ENCODE data around the gene C19orf85.

The C19orf85 gene

DNA sequence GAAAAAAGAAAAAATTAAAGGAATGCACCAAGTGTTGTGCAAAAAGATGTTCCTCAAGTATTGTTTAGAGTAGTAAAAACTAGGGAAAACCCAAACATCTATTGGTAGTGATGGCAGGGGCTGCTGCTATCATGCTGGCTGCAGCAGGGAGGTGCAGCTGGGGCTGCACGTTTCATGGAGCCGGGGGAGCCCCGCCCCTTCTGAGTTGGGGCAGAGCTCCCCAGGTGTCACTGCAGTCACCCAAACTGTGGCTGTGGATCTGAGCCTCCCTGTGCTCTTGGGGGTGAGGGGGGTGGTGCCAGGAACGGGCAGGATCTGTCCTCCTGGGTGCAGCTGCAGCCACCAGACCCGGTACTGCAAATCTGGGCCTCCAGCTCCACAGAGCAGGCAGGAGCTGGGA is 45.4 kb downstream of the C19orf85 start:
- no peaks in the 10 kb centered on the region for H3K36me3 ChIP-seq (ENCODE audit: low read depth)
- no peaks in the 10 kb centered on the region for H3K9me3 ChIP-seq (ENCODE audit: severe bottlenecking)
- TF ChIP-seq, protein P1, sequence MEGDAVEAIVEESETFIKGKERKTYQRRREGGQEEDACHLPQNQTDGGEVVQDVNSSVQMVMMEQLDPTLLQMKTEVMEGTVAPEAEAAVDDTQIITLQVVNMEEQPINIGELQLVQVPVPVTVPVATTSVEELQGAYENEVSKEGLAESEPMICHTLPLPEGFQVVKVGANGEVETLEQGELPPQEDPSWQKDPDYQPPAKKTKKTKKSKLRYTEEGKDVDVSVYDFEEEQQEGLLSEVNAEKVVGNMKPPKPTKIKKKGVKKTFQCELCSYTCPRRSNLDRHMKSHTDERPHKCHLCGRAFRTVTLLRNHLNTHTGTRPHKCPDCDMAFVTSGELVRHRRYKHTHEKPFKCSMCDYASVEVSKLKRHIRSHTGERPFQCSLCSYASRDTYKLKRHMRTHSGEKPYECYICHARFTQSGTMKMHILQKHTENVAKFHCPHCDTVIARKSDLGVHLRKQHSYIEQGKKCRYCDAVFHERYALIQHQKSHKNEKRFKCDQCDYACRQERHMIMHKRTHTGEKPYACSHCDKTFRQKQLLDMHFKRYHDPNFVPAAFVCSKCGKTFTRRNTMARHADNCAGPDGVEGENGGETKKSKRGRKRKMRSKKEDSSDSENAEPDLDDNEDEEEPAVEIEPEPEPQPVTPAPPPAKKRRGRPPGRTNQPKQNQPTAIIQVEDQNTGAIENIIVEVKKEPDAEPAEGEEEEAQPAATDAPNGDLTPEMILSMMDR (IDR thresholded peaks at IDR 0.05; ENCODE audit: poor library complexity, severe bottlenecking) = no peak
- H3K27me3 ChIP-seq (ENCODE audit: insufficient read depth, poor library complexity, severe bottlenecking) = no peaks in the 10 kb centered on the region
- no peak for ATAC-seq (ENCODE audit: low read depth)
- H3K27ac ChIP-seq (ENCODE audit: poor library complexity, severe bottlenecking) = no peak overlapping the region
- no peak for DNase-seq (ENCODE audit: low spot score)
- no peaks in the 10 kb centered on the region for H3K4me1 ChIP-seq (ENCODE audit: insufficient read depth, poor library complexity, severe bottlenecking)
- H3K4me3 ChIP-seq (ENCODE audit: severe bottlenecking) = no peak overlapping the region

DNA sequence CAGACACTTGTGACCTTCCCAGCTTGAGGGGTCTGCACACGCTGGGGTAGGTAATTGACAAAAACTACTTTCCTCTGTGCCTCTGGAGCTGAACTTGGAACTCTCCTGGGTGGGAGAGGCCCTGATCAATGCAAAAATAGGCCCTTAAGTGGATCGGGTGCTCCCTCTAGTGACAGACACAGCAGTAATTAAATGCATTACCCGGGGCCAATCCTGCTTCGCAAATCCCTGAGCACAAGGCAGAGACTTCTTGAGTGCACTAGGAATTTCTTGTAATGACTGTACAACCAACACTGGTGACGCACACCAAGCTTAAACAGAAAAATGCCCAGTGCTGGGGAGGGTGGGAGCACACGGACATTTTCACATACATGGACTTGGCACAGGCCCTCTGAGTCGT is 46.4 kb downstream of the C19orf85 start:
- no peak overlapping the region for H3K4me3 ChIP-seq (ENCODE audit: severe bottlenecking)
- TF ChIP-seq, protein P1 (IDR thresholded peaks at IDR 0.05; ENCODE audit: poor library complexity, severe bottlenecking) = peak; percentile 80
- no peak overlapping the region for H3K27ac ChIP-seq (ENCODE audit: poor library complexity, severe bottlenecking)
- H3K9me3 ChIP-seq (ENCODE audit: severe bottlenecking) = no peaks in the 10 kb centered on the region
- ATAC-seq (ENCODE audit: low read depth) (peak; percentile 89), DNase-seq (ENCODE audit: low spot score) (no peak)
- no peaks in the 10 kb centered on the region for H3K4me1 ChIP-seq (ENCODE audit: insufficient read depth, poor library complexity, severe bottlenecking)
- no peaks in the 10 kb centered on the region for H3K27me3 ChIP-seq (ENCODE audit: insufficient read depth, poor library complexity, severe bottlenecking)
- H3K36me3 ChIP-seq (ENCODE audit: low read depth) = no peaks in the 10 kb centered on the region
